ENCODE data around the gene WDR62. TPM values are rescaled to one million over a fixed set of nuclear protein-coding genes. Genes with fewer than 3 reads are reported as not detected.

Gene WDR62
- total RNA-seq, 1 experiment from 2014 or later, result 51.4 TPM

- ATAC-seq (no peak), DNase-seq (ENCODE audit: low read depth, low spot score) (no peak)
- ChIA-PET POLR2A (no interaction called here), CTCF (no interaction called here)
- Histone ChIP-seq H3K4me3 (ENCODE audit: low read depth in 2 of 2, low read length in 2 of 2) (no peak overlapping the region), H3K4me1 (ENCODE audit: control insufficient read depth, insufficient read depth, low read length) (peaks cover 4% of the 10 kb centered on the region; the same call in 1 of the 2 replicates), H3K27ac (ENCODE audit: low read length) (no peak overlapping the region), H3K27me3 (ENCODE audit: control insufficient read depth, insufficient read depth, low read length) (no peaks in the 10 kb centered on the region), H3K36me3 (ENCODE audit: control insufficient read depth, insufficient read depth, low read length) (no peaks in the 10 kb centered on the region), H3K9me3 (ENCODE audit: control insufficient read depth, insufficient read depth, low read depth, low read length) (no peaks in the 10 kb centered on the region)
- TF ChIP-seq CTCF (IDR thresholded peaks at IDR 0.05) (no peak), TCF7L2 (IDR thresholded peaks at IDR 0.05; ENCODE audit: low read depth, low read length) (no peak)
- no TSS peak for BruUV-seq (replicated peaks)
- intact Hi-C loops (cut with micrococcal nuclease; ENCODE audit: unreplicated experiment), result no loop called here
- in situ Hi-C loops (cut with HindIII; ENCODE audit: low pct_unique_long_range_greater_than_20kb, low sequenced_read_pairs), result no loop called here
Measured at GRCh38 chr19:36027696-36028095, 27.0 kb upstream of the WDR62 start.

GRCh38 chr19:36028313-36029041 lies 26.2 kb upstream of the WDR62 start:
- Histone ChIP-seq H3K36me3 (ENCODE audit: control insufficient read depth, insufficient read depth, low read length) (no peaks in the 10 kb centered on the region), H3K9me3 (ENCODE audit: control insufficient read depth, insufficient read depth, low read depth, low read length) (no peaks in the 10 kb centered on the region), H3K27me3 (ENCODE audit: control insufficient read depth, insufficient read depth, low read length) (no peaks in the 10 kb centered on the region), H3K4me3 (ENCODE audit: low read depth in 2 of 2, low read length in 2 of 2) (no peak overlapping the region), H3K4me1 (ENCODE audit: control insufficient read depth, insufficient read depth, low read length) (peaks cover 4% of the 10 kb centered on the region; the same call in 1 of the 2 replicates), H3K27ac (ENCODE audit: low read length) (no peak overlapping the region)
- POLR2A ChIA-PET, result no interaction called here
- TF ChIP-seq CTCF (IDR thresholded peaks at IDR 0.05), result no peak
- TF ChIP-seq REST (IDR thresholded peaks at IDR 0.05; ENCODE audit: insufficient read depth in 1 of 2, low read depth in 2 of 2, low read length in 1 of 2), result no peak
- TF ChIP-seq TCF7L2 (IDR thresholded peaks at IDR 0.05; ENCODE audit: low read depth, low read length), result no peak
- TF ChIP-seq POLR2AphosphoS5 (IDR thresholded peaks at IDR 0.05; ENCODE audit: low read depth, low read length), result no peak
- TF ChIP-seq SIN3A (IDR thresholded peaks at IDR 0.05; ENCODE audit: borderline replicate concordance, insufficient read depth, low read depth, low read length), result no peak
- in situ Hi-C loops (cut with HindIII; ENCODE audit: low pct_unique_long_range_greater_than_20kb, low sequenced_read_pairs), result no loop called here
- DNase-seq (ENCODE audit: low read depth, low spot score), result no peak
- BruUV-seq (replicated peaks), result no TSS peak
- intact Hi-C loops (cut with micrococcal nuclease; ENCODE audit: unreplicated experiment), result no loop called here
- ATAC-seq, result no peak
- CTCF ChIA-PET, result no interaction called here
